Sciatic nerve (tissue), 2 donors: ENCODE data around the gene NDUFAF5. TPM values are rescaled to one million over a fixed set of nuclear protein-coding genes. Genes with fewer than 3 reads are reported as not detected.
A peak's percentile ranks its signal among the peaks of the same experiment; 100 is the strongest.

Experiments used
- ATAC-seq: fragments of 200-7000 bp; cut with Tn5 transposase; one replicate; pipeline ENCODE4 v1.9.1; 2020; ENCODE audit warnings: mild to moderate bottlenecking, moderate library complexity
- DNase-seq: peaks from one replicate; pipeline ENCODE4 v3.0.0-alpha.2; 2020; ENCODE audit warnings: low spot score
- intact Hi-C: fragments of 100-400 bp; cut with DNase I; formaldehyde crosslinking; loops from one replicate; pipeline ENCODE4 v1.14.2; 2022
- total RNA-seq: library from RNA; stranded (reverse); fragmentation: NEBNext Ultra II Directional; extraction: Animal tissue kit (Norgen Biotek cat#: 25700); gene quantifications from one replicate; pipeline ENCODE4 v1.2.1, GENCODE V29; 2021
- donor health status: DM: no; HTN: no; CAD: no.
- donor health status: DM: no; HTN: no; CAD: no.

Gene NDUFAF5
- total RNA-seq, 1 donor from 2014 or later: 28.2 TPM

DNA sequence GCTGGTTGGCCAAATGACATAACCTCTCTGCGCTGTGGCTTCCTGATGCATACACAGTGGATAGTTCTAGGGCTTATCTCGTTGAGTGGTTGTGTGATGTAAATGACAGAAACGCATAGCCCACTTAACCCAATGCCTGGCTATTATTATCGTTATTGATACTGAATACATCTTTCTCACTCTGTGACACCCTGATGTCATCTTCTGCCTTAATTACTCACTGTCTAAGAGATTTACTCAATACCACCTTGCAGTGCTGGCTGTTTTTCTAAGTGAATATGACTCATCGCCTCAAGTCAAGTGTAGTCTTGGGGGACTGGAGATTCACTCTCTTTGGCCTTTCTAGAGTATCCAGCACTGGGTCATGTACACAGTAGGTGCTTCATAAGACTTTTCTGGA lies 73.6 kb downstream of the NDUFAF5 start:
- DNase-seq (no peak), ATAC-seq (no peak)
- intact Hi-C loops: no loop called here

DNA sequence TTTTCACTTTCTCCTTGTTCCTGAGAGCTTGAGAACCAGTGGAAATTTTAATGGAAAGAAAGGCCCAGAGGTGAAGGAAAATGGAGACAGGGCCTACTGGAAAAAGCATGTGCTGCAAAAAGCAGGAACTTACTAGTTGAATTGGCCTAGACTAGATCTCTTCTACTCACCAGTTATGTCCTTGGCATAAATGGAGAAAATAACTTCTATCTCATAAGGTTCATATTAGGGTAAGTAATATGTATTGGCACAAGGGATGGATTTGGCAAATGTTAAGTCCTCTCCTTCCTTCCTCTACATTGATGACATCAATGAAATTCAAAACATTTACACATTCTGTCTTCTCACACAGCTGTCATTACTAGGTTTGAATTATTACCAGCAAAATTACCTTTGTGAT lies 74.0 kb downstream of the NDUFAF5 start:
- intact Hi-C loops: no loop called here
- ATAC-seq (no peak), DNase-seq (no peak)

DNA sequence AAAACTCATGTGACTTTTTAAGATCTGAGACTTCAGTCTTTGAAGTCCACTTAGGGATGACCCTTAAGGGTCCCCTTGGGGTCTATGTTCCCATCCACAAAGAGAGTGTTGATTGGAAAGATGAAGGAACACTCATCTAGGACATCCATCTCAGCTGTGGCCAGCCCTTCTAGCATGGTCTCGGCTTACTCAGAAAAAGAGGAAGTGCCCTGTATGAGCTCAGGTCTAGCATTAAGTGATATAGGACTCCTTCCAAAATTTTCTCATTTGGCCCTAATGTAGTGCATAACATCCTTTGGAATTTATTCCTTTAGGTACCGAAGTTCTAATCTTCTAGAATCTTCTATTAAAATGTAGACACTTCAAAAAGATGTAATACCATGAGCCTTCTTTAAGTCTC lies 77.4 kb downstream of the NDUFAF5 start:
- DNase-seq: no peak
- intact Hi-C loops: loop anchor here (1.0 kb wide), 1 partner anchor 37 kb away; no protein-coding TSS in a partner anchor
- no peak for ATAC-seq

DNA sequence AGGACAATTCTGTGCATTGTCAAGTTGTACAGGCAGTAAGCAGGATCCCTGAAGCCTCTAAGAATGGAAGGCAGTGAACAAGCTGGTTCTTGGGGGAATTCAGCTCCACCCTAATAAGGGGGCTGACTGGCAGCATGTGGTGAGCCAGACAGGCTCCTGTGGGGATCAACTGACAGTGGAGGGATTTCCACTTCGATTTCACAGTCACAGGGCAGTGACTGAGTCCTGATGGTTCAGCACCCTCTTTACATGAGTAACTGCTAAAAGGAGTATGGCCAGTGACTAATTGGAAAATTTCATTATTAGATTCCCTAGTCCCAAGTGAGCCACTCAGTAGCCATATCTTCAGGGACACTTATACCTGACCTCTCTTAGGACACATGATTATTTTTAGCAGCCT lies 78.4 kb downstream of the NDUFAF5 start:
- intact Hi-C loops: no loop called here
- DNase-seq (no peak), ATAC-seq (no peak)

DNA sequence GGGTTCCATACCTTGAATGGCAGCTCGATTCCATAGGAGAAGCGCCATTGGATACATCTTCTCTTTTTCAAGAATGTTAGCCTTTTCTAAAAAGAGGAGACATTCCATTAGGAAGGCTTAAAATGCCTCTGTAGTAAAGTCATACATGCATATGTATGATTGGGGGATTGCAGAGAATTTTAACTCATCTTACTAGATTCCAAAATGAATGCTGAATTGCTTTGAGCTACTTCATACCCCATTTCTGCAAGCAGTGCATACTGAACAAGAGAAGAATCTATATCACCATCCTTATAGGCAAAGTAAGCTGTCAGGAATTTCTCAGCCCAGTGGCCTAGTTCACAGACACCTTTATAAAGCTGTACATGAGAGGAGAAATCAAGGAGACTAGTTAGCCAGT lies 80.3 kb downstream of the NDUFAF5 start:
- DNase-seq (no peak), ATAC-seq (no peak)
- intact Hi-C loops: no loop called here

DNA sequence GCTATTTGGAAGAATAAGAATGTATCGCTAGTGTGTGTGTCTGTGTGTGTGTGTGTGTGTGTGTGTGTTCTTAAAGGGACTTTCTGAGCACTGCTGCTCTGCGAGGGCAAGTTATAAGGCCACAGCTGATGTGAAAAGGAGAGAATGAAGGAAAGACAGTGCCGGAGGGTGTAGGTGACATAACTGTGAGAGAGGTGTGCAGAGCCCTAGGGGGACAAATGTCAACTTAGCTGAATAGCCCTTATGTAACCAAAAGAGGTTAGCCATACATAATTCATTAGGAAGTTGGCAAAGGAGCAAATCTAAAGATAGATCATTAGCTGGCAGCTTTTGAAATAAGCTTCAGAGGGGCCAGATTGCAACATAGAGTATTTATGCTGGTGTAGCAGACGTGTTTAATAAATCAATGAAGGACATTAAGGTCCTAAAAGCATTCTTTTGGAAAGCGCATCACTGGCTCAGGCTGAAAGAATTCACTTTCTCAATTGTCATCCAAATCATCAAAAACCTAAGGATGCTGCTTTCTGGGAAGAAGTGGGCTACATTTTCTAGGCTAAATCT lies 81.0 kb downstream of the NDUFAF5 start:
- ATAC-seq: peak; percentile 80
- intact Hi-C loops: no loop called here
- DNase-seq: no peak

DNA sequence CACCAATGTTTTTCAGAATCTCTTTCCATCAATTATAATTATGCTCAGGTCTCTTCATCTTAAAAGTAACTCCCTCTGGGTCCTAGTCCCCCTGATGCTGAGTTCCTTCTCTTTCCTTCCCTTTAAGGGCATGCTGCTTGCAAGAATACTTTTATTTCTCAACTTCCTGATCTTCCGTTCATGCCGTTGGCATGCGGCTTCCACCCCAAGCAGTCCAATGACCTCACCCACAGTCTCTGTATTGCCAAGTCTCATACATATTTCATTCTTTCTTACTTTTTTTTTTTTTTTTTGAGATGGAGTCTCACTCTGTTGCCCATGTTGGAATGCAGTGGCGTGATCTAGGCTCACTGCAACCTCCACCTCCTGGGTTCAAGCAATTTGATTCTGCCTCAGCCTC lies 83.5 kb downstream of the NDUFAF5 start:
- intact Hi-C loops: no loop called here
- DNase-seq: no peak
- ATAC-seq: peak; percentile 76

DNA sequence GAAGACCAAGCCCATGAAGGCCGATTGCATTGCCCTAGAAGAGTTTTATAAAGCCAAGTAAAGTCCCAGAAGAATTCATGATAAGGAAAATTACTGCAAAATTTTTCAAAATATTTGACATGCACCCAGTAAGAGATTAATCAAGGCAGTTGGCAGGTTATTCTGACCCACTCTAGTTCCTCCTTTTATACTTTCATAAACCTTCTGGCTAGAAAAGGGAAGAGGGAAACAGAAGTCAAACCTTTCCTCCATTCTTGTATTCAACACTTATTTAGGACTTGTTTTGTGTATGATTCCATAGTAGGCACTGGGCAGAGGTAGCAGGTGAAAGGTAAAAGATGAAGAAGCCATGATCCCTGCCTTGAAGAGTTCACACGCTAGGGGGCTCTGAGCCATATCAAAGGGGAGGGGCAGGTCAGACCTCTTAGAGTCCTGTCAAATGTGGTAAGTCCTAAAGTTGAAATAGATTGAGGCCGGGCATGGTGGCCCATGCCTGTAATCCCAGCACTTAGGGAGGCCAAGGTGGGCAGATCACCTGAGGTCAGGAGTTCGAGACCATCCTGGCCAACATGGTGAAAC lies 85.4 kb downstream of the NDUFAF5 start:
- DNase-seq: no peak
- intact Hi-C loops: no loop called here
- no peak for ATAC-seq

Other genes starting within 250 kb of the NDUFAF5 start
- gene TASP1, start 146.1 kb upstream of the NDUFAF5 start, total RNA-seq: 22.7 TPM
- 21.5 TPM for gene ESF1, start 109 bp upstream of the NDUFAF5 start, total RNA-seq
- not detected for gene SEL1L2, start 205.6 kb downstream of the NDUFAF5 start, total RNA-seq
- 13.8 TPM for gene MACROD2, start 210.5 kb downstream of the NDUFAF5 start, total RNA-seq